HepG2 (cell line): ENCODE measurements around the gene HYAL1. TPM values are rescaled to one million over a fixed set of nuclear protein-coding genes. Genes with fewer than 3 reads are reported as not detected.
A peak's percentile ranks its signal among the peaks of the same experiment; 100 is the strongest.

Experiments
- AGO1 ChIP-seq: fragments of 200-400 bp; formaldehyde crosslinking; IDR thresholded peaks from 2 replicates; pipeline ENCODE4 v1.6.1; 2017; ENCODE audit warnings: mild to moderate bottlenecking, low read depth, low read length, moderate library complexity; ENCODE audit not compliant: poor library complexity, severe bottlenecking
- BRCA1 ChIP-seq: sonication (generic); formaldehyde crosslinking; IDR thresholded peaks from 2 replicates; pipeline ENCODE4 v1.4.0; 2020; ENCODE audit warnings: missing genetic modification reagents
- CBFB ChIP-seq: sonication (generic); formaldehyde crosslinking; IDR thresholded peaks from 2 replicates; pipeline ENCODE4 v1.4.0; 2020; ENCODE audit warnings: missing genetic modification reagents
- CBX2 ChIP-seq, 2 experiments: fragments of 200-600 bp in 1 of 2; sonication (generic); formaldehyde crosslinking in 1 of 2; IDR thresholded peaks; 2 replicates each; pipeline versions ENCODE4 v1.7.0 to v1.8.1; 2018 to 2022; ENCODE audit warnings: low read depth in 2 of 2, low read length in 1 of 2, mild to moderate bottlenecking in 1 of 2, missing genetic modification reagents in 1 of 2
- DBP ChIP-seq: sonication (generic); formaldehyde crosslinking; IDR thresholded peaks from 2 replicates; pipeline ENCODE4 v1.4.0; 2020; ENCODE audit warnings: missing genetic modification reagents; ENCODE audit errors: not compliant biosample characterization
- DZIP1 ChIP-seq: sonication (generic); formaldehyde crosslinking; IDR thresholded peaks from 2 replicates; pipeline ENCODE4 v1.5.0; 2020; ENCODE audit warnings: mild to moderate bottlenecking, missing genetic modification reagents
- MATR3 ChIP-seq: sonication (generic); formaldehyde crosslinking; IDR thresholded peaks from 2 replicates; pipeline ENCODE4 v1.4.0; 2020; ENCODE audit warnings: missing genetic modification reagents
- NKX3-1 ChIP-seq: sonication (generic); formaldehyde crosslinking; IDR thresholded peaks from 2 replicates; pipeline ENCODE4 v1.5.0; 2020; ENCODE audit warnings: missing genetic modification reagents
- TBX2 ChIP-seq: sonication (generic); formaldehyde crosslinking; IDR thresholded peaks from 2 replicates; pipeline ENCODE4 v1.5.0; 2020; ENCODE audit warnings: missing genetic modification reagents, mild to moderate bottlenecking, borderline replicate concordance
- UBTF ChIP-seq: sonication (generic); formaldehyde crosslinking; IDR thresholded peaks from 2 replicates; pipeline ENCODE4 v1.4.0; 2020; ENCODE audit warnings: mild to moderate bottlenecking, missing genetic modification reagents
- ZC3H4 ChIP-seq: sonication (generic); formaldehyde crosslinking; IDR thresholded peaks from 2 replicates; pipeline ENCODE4 v1.4.0; 2020; ENCODE audit warnings: missing genetic modification reagents, borderline replicate concordance
- ZFP36L2 ChIP-seq: sonication (generic); formaldehyde crosslinking; IDR thresholded peaks from 2 replicates; pipeline ENCODE4 v1.4.0; 2020; ENCODE audit warnings: missing genetic modification reagents
- ZNF263 ChIP-seq: sonication (generic); formaldehyde crosslinking; IDR thresholded peaks from 2 replicates; pipeline ENCODE4 v1.4.0; 2020; ENCODE audit warnings: missing genetic modification reagents
- ZNF275 ChIP-seq: sonication (generic); formaldehyde crosslinking; IDR thresholded peaks from 2 replicates; pipeline ENCODE4 v1.8.0; 2022; ENCODE audit warnings: missing genetic modification reagents, mild to moderate bottlenecking, inconsistent platforms, borderline replicate concordance
- ZNF501 ChIP-seq: sonication (generic); formaldehyde crosslinking; IDR thresholded peaks from 2 replicates; pipeline ENCODE4 v1.5.1; 2020; ENCODE audit warnings: mild to moderate bottlenecking, moderate library complexity, missing genetic modification reagents
- ZNF543 ChIP-seq: sonication (generic); formaldehyde crosslinking; IDR thresholded peaks from 2 replicates; pipeline ENCODE4 v1.4.0; 2020; ENCODE audit warnings: mild to moderate bottlenecking, missing genetic modification reagents
- polyA plus RNA-seq, 8 experiments: library from polyadenylated mRNA; depleted of rRNA in 3 of 8; stranded (reverse) in 7 of 8; unstranded in 1 of 8; fragments of >200 nt; fragmentation: Illumina TruSeq in 4 of 8; extraction: Trizol in 4 of 8; gene quantifications; 2 replicates each; pipeline versions ENCODE4 v1.2.1 to v1.2.3, GENCODE V29; 2011 to 2016; ENCODE audit warnings: low read depth in 4 of 8, missing spikeins in 1 of 8, mixed read lengths in 1 of 8; ENCODE audit not compliant: insufficient read depth in 1 of 8
- total RNA-seq, 5 experiments: library from RNA; depleted of rRNA; stranded (reverse); fragments of >200 nt; fragmentation: Illumina TruSeq; extraction: Trizol; gene quantifications; 2 replicates each; pipeline ENCODE4 v1.2.3, GENCODE V29; 2016; ENCODE audit warnings: low read depth in 1 of 5
- TF ChIP-seq, protein P1 (sequence below): sonication (generic); formaldehyde crosslinking; IDR thresholded peaks from 2 replicates; pipeline ENCODE4 v1.8.0; 2022; ENCODE audit warnings: mild to moderate bottlenecking, missing genetic modification reagents; ENCODE audit not compliant: insufficient replicate concordance

The HYAL1 gene
- total and polyA plus RNA-seq, 2 of the 13 experiments (the other 11 are each of a cell fraction or from before 2014, with no cell fraction given): 76.5 to 193 TPM

DNA sequence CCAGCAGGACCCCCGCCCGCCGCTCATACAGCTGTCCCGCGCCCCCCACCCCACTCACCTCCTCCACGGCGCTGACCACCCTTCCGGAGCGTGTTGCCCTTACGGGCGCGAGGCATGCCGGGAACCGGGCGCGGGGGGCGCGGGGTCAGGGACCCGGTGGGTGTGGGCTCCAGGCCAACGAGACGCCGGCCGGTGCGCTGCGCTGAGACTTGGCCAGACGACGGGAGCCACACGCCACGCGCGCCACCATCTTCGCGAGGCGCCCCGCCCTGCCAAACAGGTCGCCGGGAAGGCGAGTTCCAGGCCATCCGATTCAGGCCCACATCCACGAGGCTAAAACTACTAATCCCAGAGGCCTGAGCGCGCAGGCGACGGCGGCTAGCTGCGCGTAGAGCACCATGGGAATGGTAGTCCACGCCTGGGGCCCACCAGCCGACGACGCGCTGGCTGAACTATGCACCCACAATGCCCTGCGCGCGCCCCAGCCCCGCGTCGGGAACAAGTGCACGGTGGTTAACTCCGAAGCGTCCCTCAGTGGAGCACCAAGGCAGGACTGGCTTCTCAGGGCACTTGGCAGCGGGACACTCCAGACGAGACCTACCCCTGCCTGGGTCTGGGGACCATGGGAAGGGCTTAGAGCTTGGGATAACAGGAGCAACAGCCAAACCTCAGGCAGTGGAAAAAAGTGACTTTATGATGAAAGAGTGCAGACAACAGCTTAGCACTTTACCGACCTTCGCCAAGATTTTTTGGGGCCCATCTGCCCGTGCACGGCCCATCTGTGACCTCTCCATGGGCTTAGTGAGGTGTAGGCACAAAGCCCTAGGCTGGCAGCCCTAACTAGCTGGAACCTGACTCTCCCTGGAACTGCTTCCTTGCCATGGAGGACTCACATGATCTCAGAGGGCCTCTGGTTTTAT lies 11.0 kb downstream of the HYAL1 start, which contains the start of gene IFRD2 (continued):
- no peak for TF ChIP-seq CBX2 (IDR thresholded peaks at IDR 0.05; ENCODE audit: low read depth, low read length)
- TF ChIP-seq CBX2 (CRISPR knock-in tag; IDR thresholded peaks at IDR 0.05; ENCODE audit: low read depth): no peak
- TF ChIP-seq ZC3H4 (CRISPR knock-in tag): no peak; the same call in 1 of the 2 replicates
- TF ChIP-seq MATR3 (CRISPR knock-in tag): no peak
- TF ChIP-seq BRCA1 (CRISPR knock-in tag): no peak
- TF ChIP-seq ZNF543 (CRISPR knock-in tag): no peak
- peak; percentile 95 for TF ChIP-seq ZNF501 (CRISPR knock-in tag)
- TF ChIP-seq AGO1: peak; percentile 82
- TF ChIP-seq, protein P1, sequence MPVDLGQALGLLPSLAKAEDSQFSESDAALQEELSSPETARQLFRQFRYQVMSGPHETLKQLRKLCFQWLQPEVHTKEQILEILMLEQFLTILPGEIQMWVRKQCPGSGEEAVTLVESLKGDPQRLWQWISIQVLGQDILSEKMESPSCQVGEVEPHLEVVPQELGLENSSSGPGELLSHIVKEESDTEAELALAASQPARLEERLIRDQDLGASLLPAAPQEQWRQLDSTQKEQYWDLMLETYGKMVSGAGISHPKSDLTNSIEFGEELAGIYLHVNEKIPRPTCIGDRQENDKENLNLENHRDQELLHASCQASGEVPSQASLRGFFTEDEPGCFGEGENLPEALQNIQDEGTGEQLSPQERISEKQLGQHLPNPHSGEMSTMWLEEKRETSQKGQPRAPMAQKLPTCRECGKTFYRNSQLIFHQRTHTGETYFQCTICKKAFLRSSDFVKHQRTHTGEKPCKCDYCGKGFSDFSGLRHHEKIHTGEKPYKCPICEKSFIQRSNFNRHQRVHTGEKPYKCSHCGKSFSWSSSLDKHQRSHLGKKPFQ (CRISPR knock-in tag): no peak
- no peak for TF ChIP-seq ZNF275 (CRISPR knock-in tag)
- TF ChIP-seq ZNF263 (CRISPR knock-in tag): peak; percentile 79
- TF ChIP-seq UBTF (CRISPR knock-in tag): peak; percentile 41
- TF ChIP-seq ZFP36L2: no peak
- peak; percentile 80; the same call in 1 of the 2 replicates for TF ChIP-seq TBX2 (CRISPR knock-in tag)
- no peak for TF ChIP-seq DBP (CRISPR knock-in tag)
- TF ChIP-seq NKX3-1 (CRISPR knock-in tag): 0 out of 2 replicates have a peak, but pooled peaks have one; percentile 31
- no peak for TF ChIP-seq DZIP1
- peak; percentile 89 for TF ChIP-seq CBFB (CRISPR knock-in tag)
